ENCODE data around the gene MINDY4B. TPM values are rescaled to one million over a fixed set of nuclear protein-coding genes. Genes with fewer than 3 reads are reported as not detected.

MINDY4B gene
- total RNA-seq, 1 donor from 2014 or later, result not detected

GRCh38 chr3:150922611-150923010 is 17.4 kb upstream of the MINDY4B start:
- intact Hi-C loops (cut with DNase I), result no loop called here
- Histone ChIP-seq H3K9me3 (no peaks in the 10 kb centered on the region), H3K27ac (no peak overlapping the region), H3K27me3 (no peaks in the 10 kb centered on the region), H3K4me3 (no peak overlapping the region), H3K4me1 (no peaks in the 10 kb centered on the region), H3K36me3 (no peaks in the 10 kb centered on the region)
- no peak for DNase-seq (ENCODE audit: low spot score in 2 of 2)
- TF ChIP-seq CTCF (IDR thresholded peaks at IDR 0.05), result no peak

GRCh38 chr3:150921209-150921608 is 16.0 kb upstream of the MINDY4B start:
- Histone ChIP-seq H3K27ac (no peak overlapping the region), H3K4me1 (no peaks in the 10 kb centered on the region), H3K27me3 (no peaks in the 10 kb centered on the region), H3K4me3 (no peak overlapping the region), H3K9me3 (no peaks in the 10 kb centered on the region), H3K36me3 (no peaks in the 10 kb centered on the region)
- DNase-seq (ENCODE audit: low spot score in 2 of 2), result no peak
- intact Hi-C loops (cut with DNase I), result no loop called here
- no peak for TF ChIP-seq CTCF (IDR thresholded peaks at IDR 0.05)

- H3K4me3 ChIP-seq, result no peak overlapping the region
- no peak overlapping the region for H3K27ac ChIP-seq
- no peaks in the 10 kb centered on the region for H3K4me1 ChIP-seq
- no peaks in the 10 kb centered on the region for H3K27me3 ChIP-seq
- TF ChIP-seq CTCF (IDR thresholded peaks at IDR 0.05), result no peak
- DNase-seq (ENCODE audit: low spot score in 2 of 2), result no peak
- no peaks in the 10 kb centered on the region for H3K36me3 ChIP-seq
- H3K9me3 ChIP-seq, result no peaks in the 10 kb centered on the region
- intact Hi-C loops (cut with DNase I), result no loop called here
Measured at GRCh38 chr3:150920236-150920635, 15.0 kb upstream of the MINDY4B start.

- Histone ChIP-seq H3K4me1 (no peaks in the 10 kb centered on the region), H3K36me3 (no peaks in the 10 kb centered on the region), H3K4me3 (no peak overlapping the region), H3K27ac (no peak overlapping the region), H3K9me3 (no peaks in the 10 kb centered on the region), H3K27me3 (no peaks in the 10 kb centered on the region)
- no peak for DNase-seq (ENCODE audit: low spot score in 2 of 2)
- intact Hi-C loops (cut with DNase I), result no loop called here
- TF ChIP-seq CTCF (IDR thresholded peaks at IDR 0.05), result no peak
Measured at GRCh38 chr3:150917951-150918350, 12.7 kb upstream of the MINDY4B start.

- H3K27me3 ChIP-seq, result no peaks in the 10 kb centered on the region
- H3K36me3 ChIP-seq, result no peaks in the 10 kb centered on the region
- DNase-seq (ENCODE audit: low spot score in 2 of 2), result no peak
- H3K4me3 ChIP-seq, result no peak overlapping the region
- H3K4me1 ChIP-seq, result no peaks in the 10 kb centered on the region
- no peak overlapping the region for H3K27ac ChIP-seq
- intact Hi-C loops (cut with DNase I), result no loop called here
- no peak for TF ChIP-seq CTCF (IDR thresholded peaks at IDR 0.05)
- H3K9me3 ChIP-seq, result no peaks in the 10 kb centered on the region
Measured at GRCh38 chr3:150913133-150913922, 8.1 kb upstream of the MINDY4B start.
